GM19455 (cell line): ENCODE data around the gene BIN2.
"Not testable (repeated sequence)": the region's sequence is repeated elsewhere in the genome, so short reads cannot be mapped to it uniquely, and the experiment has no call there.

Experiments
- ATAC-seq: cut with Tn5 transposase; IDR thresholded peaks from one replicate; pipeline ENCODE4 v1.9.1; 2021; ENCODE audit not compliant: unreplicated experiment

Gene BIN2

DNA sequence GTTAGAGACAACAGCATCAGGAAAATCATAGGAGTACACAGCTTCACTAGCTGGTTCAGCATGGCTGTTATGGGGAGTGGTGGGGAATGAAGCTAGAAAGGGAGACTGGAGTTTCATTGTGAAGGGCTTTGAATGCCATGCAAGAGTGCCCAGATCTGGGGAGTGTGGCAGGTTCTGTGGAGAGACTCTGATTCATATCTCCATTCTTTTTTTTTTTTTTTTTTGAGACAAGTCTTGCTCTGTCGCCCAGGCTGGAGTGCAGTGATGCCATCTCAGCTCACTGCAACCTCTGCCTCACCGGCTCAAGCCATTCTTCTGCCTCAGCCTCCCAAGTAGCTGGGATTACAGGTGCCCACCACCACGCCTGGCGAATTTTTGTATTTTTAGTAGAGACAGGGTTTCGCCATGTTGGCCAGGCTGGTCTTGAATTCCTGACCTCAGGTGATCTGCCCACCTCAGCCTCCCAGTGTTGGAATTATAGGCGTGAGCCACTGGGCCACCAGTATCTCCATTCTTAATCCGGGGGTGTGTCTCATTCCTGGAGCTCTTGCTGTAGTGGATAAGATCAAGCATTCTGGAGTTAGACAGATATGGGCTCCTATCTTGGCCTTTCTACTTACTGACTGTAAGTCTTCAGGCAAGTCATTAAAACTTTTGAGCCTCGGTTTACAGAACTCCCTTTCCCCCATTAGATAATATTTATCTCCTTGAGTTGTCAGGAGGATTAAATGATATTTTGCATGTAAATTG, 5.7 kb downstream of the BIN2 start:
- not testable (repeated sequence) for ATAC-seq

DNA sequence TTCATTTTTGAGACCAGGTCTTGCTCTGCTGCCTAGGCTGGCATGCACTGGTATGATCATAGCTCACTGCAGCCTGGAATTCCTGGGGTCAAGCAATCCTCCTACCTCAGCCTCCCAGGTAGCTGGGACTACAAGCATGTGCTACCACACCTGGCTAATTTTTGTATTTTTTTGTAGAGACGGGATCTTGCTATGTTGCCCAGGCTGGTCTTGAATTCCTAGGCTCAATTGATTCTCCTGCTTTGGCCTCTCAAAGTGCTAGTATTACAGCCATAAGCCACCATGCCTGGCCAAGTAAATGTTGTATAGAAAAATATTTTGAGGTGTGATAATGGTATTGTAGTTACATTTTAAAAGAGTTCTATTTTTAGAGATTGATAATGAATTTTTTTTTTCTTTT, 12.6 kb downstream of the BIN2 start:
- ATAC-seq = no peak

- no peak for ATAC-seq
These were observed 16.1 kb downstream of the BIN2 start for GRCh38 chr12:51307655-51308593.

DNA sequence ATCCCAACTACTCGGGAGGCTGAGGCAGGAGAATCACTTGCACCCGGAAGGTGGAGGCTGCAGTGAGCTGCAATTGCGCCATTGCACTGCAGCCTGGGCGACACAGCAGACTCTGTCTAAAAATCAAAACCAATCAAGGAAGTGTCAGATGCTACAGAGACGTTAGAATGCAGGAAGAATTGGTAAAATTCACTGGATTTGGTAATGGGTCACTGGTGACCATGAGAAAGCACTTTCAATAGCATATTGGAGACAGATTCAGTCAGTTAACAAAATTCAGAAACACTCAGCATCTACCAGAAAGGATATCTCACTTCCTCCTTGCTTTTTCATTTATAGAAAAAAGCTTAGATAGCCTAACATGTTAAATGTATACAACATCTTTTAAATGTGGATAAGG, 17.5 kb downstream of the BIN2 start:
- ATAC-seq = no peak

GRCh38 chr12:51300768-51301167, 23.2 kb downstream of the BIN2 start:
- ATAC-seq = not testable (repeated sequence)

GRCh38 chr12:51295651-51296050, 28.3 kb downstream of the BIN2 start:
- no peak for ATAC-seq

- not testable (repeated sequence) for ATAC-seq
These were observed 29.9 kb downstream of the BIN2 start for GRCh38 chr12:51294097-51294496.

- no peak for ATAC-seq
These were observed 30.3 kb downstream of the BIN2 start for GRCh38 chr12:51293696-51294095.

- ATAC-seq = peak; percentile 55
These were observed 32.1 kb downstream of the BIN2 start for GRCh38 chr12:51291603-51292513.

DNA sequence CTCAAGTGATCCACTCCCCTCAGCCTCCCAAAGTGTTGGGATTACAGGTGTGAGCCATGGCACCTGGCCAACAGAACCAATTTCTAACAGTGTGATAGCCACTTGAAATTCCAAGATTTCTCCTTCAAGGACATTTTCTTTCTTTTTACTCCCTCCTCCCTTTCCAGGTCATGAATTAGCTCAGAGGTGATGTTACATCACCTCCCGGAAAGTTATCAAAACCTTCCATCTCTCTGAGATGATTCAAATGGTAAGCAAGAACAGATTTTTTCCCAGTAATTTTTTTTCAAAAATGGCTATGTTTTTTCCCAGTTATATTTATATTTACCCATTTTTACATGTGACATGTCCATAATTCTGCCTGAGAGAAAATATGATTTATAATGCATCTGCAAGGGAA, 38.1 kb downstream of the BIN2 start:
- ATAC-seq = no peak

- ATAC-seq = no peak
These were observed 42.6 kb downstream of the BIN2 start for GRCh38 chr12:51281202-51281924.

GRCh38 chr12:51275088-51275487, 48.9 kb downstream of the BIN2 start:
- ATAC-seq = no peak

- not testable (repeated sequence) for ATAC-seq
These were observed 51.2 kb downstream of the BIN2 start for GRCh38 chr12:51272810-51273209.

DNA sequence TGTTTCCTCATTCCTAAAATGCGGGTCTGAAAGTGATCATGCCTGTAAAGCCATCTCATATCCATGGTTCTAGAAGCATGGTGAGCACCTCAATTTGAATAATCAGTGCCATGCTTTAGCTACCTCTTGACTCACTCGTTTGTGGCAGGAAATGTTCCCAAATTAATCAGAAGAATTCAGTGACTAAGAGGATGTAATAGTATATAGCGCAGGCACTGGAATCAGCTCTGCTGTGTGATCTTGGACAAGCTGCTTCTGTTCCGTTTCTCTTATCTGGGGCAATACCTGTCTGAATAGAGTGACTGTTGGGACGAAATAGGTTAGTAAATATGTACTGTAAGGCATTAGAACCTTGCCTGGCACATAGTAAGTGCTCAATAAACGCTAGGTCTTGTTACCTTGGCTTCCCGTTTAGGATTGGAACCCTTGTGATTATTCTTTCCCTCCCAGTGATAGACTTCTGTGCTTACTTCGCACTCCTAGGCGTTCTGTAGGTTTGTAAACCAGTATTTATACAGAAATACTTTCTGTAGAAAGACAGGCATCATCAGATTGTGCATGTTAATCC, 52.9 kb downstream of the BIN2 start:
- no peak for ATAC-seq

DNA sequence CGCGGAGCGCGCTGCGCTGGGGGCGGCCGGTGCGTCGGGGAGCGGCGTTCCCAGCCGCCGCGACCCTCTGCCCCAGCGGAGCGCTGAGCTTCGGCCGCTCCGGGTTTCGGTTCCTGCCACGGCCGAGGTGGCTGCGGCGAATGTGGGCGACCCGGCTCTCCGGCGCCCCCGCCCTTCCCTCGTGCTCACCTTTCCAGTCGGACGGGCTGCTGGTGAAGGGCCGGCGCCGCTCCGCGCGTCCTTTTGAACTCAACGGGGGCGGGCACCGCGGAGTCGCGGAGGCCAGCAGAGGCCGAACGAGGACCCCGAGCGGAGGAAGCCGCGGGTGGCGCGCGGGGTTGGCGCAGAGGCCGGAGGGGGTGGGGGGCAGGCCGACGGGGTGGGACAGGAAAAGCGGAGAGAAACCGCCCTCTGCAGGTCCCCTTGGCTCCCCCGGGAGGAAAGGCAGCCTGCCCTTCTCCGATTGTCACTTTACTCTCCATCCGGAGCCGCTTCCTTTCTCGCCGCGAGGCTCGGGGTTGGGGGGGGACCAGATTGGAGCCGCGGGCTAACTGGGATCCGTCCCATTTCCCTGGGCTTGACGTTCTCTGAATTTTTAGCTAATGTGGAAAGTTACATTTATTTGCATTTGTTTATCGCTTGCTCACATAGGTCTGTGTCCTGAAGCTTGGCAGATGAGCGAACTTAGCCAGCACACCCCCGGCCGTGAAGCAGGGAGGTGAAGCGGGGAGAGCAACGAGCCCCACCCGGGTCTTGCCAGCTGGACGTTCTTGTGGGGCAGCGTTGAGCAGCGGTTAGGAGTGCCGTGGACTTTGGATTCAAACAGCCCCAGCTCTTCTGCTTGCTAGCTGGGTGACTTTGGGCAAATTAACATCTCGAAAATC, 53.7 kb downstream of the BIN2 start, which contains the start of gene SMAGP:
Gene SMAGP, minus strand, starts transcription at position 349 of the 884 bp plus-strand sequence. CDS start 1,137 bp downstream, outside the sequence.
- ATAC-seq = peak; percentile 69

GRCh38 chr12:51269174-51270066, 54.6 kb downstream of the BIN2 start:
- ATAC-seq = peak; percentile 42

DNA sequence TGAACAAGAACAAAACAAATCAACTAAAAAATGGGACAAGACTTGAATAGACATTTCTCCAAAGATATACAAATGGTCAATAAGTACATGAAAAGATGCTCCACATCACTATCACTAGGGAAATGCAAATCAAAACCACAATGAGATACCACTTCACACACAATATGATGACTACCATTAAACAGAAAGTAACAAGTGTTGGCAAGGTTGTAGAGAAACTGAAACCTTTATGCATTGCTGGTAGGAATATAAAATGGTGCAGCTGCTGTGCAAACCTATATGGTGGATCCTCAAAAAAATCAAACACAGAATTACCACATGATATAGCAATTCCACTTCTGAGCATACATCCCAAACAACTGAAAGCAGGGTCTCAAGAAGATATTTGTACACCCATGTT, 59.0 kb downstream of the BIN2 start:
- no peak for ATAC-seq

DNA sequence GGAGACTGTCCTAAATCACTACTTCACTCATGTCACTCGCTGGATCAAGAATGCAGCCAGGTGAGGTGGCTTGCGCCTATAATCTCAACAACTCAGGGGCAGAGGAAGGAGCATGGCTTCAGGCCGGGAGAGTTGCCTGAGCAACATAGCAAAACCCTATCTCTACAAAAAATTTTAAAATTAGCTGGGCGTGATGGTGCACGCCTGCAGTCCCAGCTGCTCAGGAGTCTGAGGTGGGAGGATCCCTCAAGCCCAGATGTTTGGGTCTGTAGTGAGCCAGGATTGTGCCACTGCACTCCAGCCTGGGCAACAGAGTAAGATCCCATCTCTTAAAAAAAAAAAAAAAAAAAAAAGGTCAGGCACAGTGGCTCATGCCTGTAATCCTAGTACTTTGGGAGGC, 59.7 kb downstream of the BIN2 start:
- no peak for ATAC-seq
